GM12878 (cell line): ENCODE results near the gene TOM1L2. TPM values are rescaled to one million over a fixed set of nuclear protein-coding genes. Genes with fewer than 3 reads are reported as not detected.
A peak's percentile ranks its signal among the peaks of the same experiment; 100 is the strongest.

Experiments
- CEBPB ChIP-seq, 2 experiments: fragments of 150-350 bp in 1 of 2; IDR thresholded peaks; 2 replicates each; pipeline ENCODE4 v1.6.1; 2012 to 2014; ENCODE audit warnings: low read depth in 2 of 2, low read length in 2 of 2, borderline replicate concordance in 1 of 2, inconsistent platforms in 1 of 2
- CREM ChIP-seq: IDR thresholded peaks from 2 replicates; pipeline ENCODE4 v1.6.1; 2014; ENCODE audit warnings: antibody characterized with exemption, low read depth
- ETV6 ChIP-seq, 2 experiments: fragments of 450-650 bp in 1 of 2; IDR thresholded peaks in 1 of 2; conservative IDR thresholded peaks in 1 of 2; 2 replicates each; pipeline ENCODE4 v1.6.1; 2014; ENCODE audit warnings: antibody characterized with exemption in 1 of 2, borderline replicate concordance in 1 of 2, low read depth in 1 of 2, mild to moderate bottlenecking in 1 of 2, moderate library complexity in 1 of 2
- JUNB ChIP-seq: IDR thresholded peaks from 2 replicates; pipeline ENCODE4 v1.6.1; 2016; ENCODE audit warnings: antibody characterized with exemption, mild to moderate bottlenecking
- KAT2A ChIP-seq: conservative IDR thresholded peaks from 2 replicates; pipeline ENCODE4 v1.6.1; 2011; ENCODE audit warnings: low read depth, low read length; ENCODE audit not compliant: control insufficient read depth
- KDM1A ChIP-seq: fragments of 200-600 bp; sonication (generic); IDR thresholded peaks from 2 replicates; pipeline ENCODE4 v1.6.1; 2016; ENCODE audit warnings: borderline replicate concordance
- LARP7 ChIP-seq: fragments of 450-650 bp; IDR thresholded peaks from 2 replicates; pipeline ENCODE4 v1.6.1; 2017; ENCODE audit warnings: mild to moderate bottlenecking
- MEF2A ChIP-seq: IDR thresholded peaks from 2 replicates; pipeline ENCODE4 v1.6.1; 2011; ENCODE audit warnings: low read depth, mild to moderate bottlenecking, low read length, moderate library complexity; ENCODE audit not compliant: insufficient read depth
- MTA2 ChIP-seq: fragments of 450-650 bp; IDR thresholded peaks from 2 replicates; pipeline ENCODE4 v1.6.1; 2016; ENCODE audit warnings: low read depth, mild to moderate bottlenecking, moderate library complexity
- NFYA ChIP-seq: IDR thresholded peaks from 2 replicates; pipeline ENCODE4 v1.6.1; 2011; ENCODE audit warnings: low read depth, mild to moderate bottlenecking, low read length, improper control_type of control experiment, borderline replicate concordance
- NR2F1 ChIP-seq: fragments of 450-650 bp; conservative IDR thresholded peaks from 2 replicates; pipeline ENCODE4 v1.6.1; 2017; ENCODE audit warnings: mild to moderate bottlenecking
- POLR2AphosphoS5 ChIP-seq: IDR thresholded peaks from 2 replicates; pipeline ENCODE4 v1.6.1; 2011; ENCODE audit warnings: mild to moderate bottlenecking, low read length, inconsistent platforms
- POU2F2 ChIP-seq: IDR thresholded peaks from 3 replicates; pipeline ENCODE4 v1.6.1; 2011; ENCODE audit warnings: low read depth, mild to moderate bottlenecking, low read length, borderline replicate concordance
- RAD21 ChIP-seq: IDR thresholded peaks from 2 replicates; pipeline ENCODE4 v1.6.1; 2011; ENCODE audit warnings: mild to moderate bottlenecking, low read depth, low read length, moderate library complexity; ENCODE audit not compliant: insufficient read depth
- RB1 ChIP-seq: fragments of 450-650 bp; formaldehyde crosslinking; IDR thresholded peaks from 2 replicates; pipeline ENCODE4 v1.6.1; 2017; ENCODE audit warnings: mild to moderate bottlenecking, borderline replicate concordance
- RFX5 ChIP-seq: IDR thresholded peaks from 2 replicates; pipeline ENCODE4 v1.6.1; 2011; ENCODE audit warnings: low read depth, low read length, improper control_type of control experiment
- SMC3 ChIP-seq: IDR thresholded peaks from 2 replicates; pipeline ENCODE4 v1.6.1; 2011; ENCODE audit warnings: low read length, improper control_type of control experiment, borderline replicate concordance
- TARDBP ChIP-seq: IDR thresholded peaks from 2 replicates; pipeline ENCODE4 v1.6.1; 2016; ENCODE audit warnings: borderline replicate concordance
- TCF3 ChIP-seq: IDR thresholded peaks from 2 replicates; pipeline ENCODE4 v1.6.1; 2012; ENCODE audit warnings: low read depth, mild to moderate bottlenecking, low read length, borderline replicate concordance; ENCODE audit not compliant: insufficient read depth
- YBX1 ChIP-seq: fragments of 450-650 bp; IDR thresholded peaks from 2 replicates; pipeline ENCODE4 v1.6.1; 2016; ENCODE audit warnings: antibody characterized with exemption
- ZBED1 ChIP-seq: IDR thresholded peaks from 2 replicates; pipeline ENCODE4 v1.6.1; 2016; ENCODE audit warnings: borderline replicate concordance
- ZSCAN29 ChIP-seq: fragments of 450-650 bp; IDR thresholded peaks from 2 replicates; pipeline ENCODE4 v1.6.1; 2017; ENCODE audit warnings: mild to moderate bottlenecking, moderate library complexity
- polyA plus RNA-seq, 11 experiments: library from polyadenylated mRNA; depleted of rRNA in 4 of 11; unstranded in 6 of 11; stranded (reverse) in 5 of 11; fragments of >200 nt; fragmentation: Nextera tagmentation in 4 of 11; fragmentation: Illumina TruSeq in 1 of 11; extraction: Ambion mirVana in 4 of 11; extraction: Trizol in 1 of 11; gene quantifications; 1 replicate in 1 of 11; 2 replicates in 10 of 11; pipeline versions ENCODE4 v1.2.1 to v1.2.3, GENCODE V29; 2011 to 2016; ENCODE audit warnings: inconsistent platforms in 2 of 11, missing spikeins in 2 of 11, low read depth in 1 of 11
- total RNA-seq, 4 experiments: library from RNA; depleted of rRNA in 3 of 4; stranded (reverse); fragments of >200 nt in 3 of 4; fragmentation: Illumina TruSeq in 1 of 4; extraction: Trizol in 1 of 4; gene quantifications; 2 replicates each; pipeline versions ENCODE4 v1.2.1 to v1.2.3, GENCODE V29; 2013 to 2021
- TF ChIP-seq, protein P1 (sequence below): fragments of 150-350 bp; IDR thresholded peaks from 2 replicates; pipeline ENCODE4 v1.6.1; 2016; ENCODE audit warnings: low read depth, low read length
- TF ChIP-seq, protein P2 (sequence below): fragments of 450-650 bp; IDR thresholded peaks from 2 replicates; pipeline ENCODE4 v1.6.1; 2017; ENCODE audit warnings: mild to moderate bottlenecking, moderate library complexity

TOM1L2 gene
- total and polyA plus RNA-seq, 10 of the 15 experiments (the other 5 are each of a cell fraction or from before 2014, with no cell fraction given) = 0.19 to 19.2 (median 8.1) TPM

DNA sequence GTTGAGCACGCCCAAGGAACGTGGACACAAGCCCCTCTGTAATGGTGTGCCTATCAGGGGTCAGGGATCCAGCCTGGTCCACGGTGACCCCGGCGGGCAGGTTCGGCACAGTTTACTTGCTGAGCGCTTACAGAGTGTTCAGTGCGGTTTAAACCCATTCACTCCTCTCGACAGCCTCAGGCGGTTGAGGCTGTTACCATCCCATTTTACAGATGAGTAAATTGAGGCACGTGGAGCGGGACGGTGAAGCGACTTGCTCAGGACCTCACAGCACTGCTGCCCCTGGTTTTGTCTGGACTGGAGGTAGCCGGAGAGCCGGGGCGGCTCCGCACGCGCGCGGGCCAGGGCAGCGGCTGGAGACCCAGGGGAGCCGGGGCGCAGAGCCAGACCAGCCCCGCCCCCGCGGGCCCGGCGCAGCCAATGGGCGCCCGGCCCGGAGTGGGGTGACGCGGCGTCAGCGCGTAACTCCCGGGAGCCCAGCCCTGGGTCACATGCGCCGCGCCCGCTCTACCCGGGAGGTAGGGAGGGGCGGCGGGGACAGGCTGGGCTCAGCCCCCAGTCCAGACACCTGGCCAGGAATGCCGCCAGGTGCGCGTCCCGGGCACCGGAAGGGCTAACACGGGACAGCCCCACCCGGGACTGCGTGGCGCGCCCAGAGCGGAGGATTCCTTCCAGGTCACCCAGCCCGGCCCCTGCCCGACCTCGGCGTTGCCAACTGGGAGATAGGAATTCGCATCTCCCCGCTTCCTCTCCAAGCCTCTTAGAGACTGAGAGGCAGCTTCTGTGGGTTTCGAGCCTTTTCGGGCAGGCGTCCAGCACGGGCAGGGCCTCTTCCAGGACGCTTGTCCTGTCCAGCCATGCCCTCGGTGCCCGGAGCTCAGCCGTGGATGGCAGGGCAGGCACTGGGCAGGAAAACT is 132.2 kb downstream of the TOM1L2 start (continued):
- TF ChIP-seq NFYA (no peak), KDM1A (no peak), TARDBP (no peak), RB1 (peak; percentile 75; the same call in 1 of the 2 replicates), SMC3 (no peak), JUNB (no peak), POU2F2 (peak; percentile 63; the same call in 2 of the 3 replicates), RFX5 (peak; percentile 8; the same call in 1 of the 2 replicates), NR2F1 (peak; percentile 79), TCF3 (0 out of 2 replicates have a peak, but pooled peaks have one; percentile 67), MEF2A (no peak), LARP7 (peak; percentile 96), ZSCAN29 (0 out of 2 replicates have a peak, but pooled peaks have one; percentile 57), RAD21 (no peak), CEBPB (IDR thresholded peaks at IDR 0.05; ENCODE audit: borderline replicate concordance in 1 of 2, low read depth in 2 of 2, low read length in 2 of 2) (no peak), MTA2 (no peak), ETV6 (conservative IDR thresholded peaks at IDR 0.05 in 1 of 2, IDR thresholded peaks at IDR 0.05 in 1 of 2; ENCODE audit: borderline replicate concordance in 1 of 2, low read depth in 1 of 2) (no peak), KAT2A (no peak), ZBED1 (no peak), POLR2AphosphoS5 (peak; percentile 58), YBX1 (no peak), CREM (peak; percentile 51; the same call in 1 of the 2 replicates)
- TF ChIP-seq, protein P1, sequence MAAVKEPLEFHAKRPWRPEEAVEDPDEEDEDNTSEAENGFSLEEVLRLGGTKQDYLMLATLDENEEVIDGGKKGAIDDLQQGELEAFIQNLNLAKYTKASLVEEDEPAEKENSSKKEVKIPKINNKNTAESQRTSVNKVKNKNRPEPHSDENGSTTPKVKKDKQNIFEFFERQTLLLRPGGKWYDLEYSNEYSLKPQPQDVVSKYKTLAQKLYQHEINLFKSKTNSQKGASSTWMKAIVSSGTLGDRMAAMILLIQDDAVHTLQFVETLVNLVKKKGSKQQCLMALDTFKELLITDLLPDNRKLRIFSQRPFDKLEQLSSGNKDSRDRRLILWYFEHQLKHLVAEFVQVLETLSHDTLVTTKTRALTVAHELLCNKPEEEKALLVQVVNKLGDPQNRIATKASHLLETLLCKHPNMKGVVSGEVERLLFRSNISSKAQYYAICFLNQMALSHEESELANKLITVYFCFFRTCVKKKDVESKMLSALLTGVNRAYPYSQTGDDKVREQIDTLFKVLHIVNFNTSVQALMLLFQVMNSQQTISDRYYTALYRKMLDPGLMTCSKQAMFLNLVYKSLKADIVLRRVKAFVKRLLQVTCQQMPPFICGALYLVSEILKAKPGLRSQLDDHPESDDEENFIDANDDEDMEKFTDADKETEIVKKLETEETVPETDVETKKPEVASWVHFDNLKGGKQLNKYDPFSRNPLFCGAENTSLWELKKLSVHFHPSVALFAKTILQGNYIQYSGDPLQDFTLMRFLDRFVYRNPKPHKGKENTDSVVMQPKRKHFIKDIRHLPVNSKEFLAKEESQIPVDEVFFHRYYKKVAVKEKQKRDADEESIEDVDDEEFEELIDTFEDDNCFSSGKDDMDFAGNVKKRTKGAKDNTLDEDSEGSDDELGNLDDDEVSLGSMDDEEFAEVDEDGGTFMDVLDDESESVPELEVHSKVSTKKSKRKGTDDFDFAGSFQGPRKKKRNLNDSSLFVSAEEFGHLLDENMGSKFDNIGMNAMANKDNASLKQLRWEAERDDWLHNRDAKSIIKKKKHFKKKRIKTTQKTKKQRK = no peak
- TF ChIP-seq, protein P2, sequence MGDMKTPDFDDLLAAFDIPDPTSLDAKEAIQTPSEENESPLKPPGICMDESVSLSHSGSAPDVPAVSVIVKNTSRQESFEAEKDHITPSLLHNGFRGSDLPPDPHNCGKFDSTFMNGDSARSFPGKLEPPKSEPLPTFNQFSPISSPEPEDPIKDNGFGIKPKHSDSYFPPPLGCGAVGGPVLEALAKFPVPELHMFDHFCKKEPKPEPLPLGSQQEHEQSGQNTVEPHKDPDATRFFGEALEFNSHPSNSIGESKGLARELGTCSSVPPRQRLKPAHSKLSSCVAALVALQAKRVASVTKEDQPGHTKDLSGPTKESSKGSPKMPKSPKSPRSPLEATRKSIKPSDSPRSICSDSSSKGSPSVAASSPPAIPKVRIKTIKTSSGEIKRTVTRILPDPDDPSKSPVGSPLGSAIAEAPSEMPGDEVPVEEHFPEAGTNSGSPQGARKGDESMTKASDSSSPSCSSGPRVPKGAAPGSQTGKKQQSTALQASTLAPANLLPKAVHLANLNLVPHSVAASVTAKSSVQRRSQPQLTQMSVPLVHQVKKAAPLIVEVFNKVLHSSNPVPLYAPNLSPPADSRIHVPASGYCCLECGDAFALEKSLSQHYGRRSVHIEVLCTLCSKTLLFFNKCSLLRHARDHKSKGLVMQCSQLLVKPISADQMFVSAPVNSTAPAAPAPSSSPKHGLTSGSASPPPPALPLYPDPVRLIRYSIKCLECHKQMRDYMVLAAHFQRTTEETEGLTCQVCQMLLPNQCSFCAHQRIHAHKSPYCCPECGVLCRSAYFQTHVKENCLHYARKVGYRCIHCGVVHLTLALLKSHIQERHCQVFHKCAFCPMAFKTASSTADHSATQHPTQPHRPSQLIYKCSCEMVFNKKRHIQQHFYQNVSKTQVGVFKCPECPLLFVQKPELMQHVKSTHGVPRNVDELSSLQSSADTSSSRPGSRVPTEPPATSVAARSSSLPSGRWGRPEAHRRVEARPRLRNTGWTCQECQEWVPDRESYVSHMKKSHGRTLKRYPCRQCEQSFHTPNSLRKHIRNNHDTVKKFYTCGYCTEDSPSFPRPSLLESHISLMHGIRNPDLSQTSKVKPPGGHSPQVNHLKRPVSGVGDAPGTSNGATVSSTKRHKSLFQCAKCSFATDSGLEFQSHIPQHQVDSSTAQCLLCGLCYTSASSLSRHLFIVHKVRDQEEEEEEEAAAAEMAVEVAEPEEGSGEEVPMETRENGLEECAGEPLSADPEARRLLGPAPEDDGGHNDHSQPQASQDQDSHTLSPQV = no peak
